ES-I3 (cell line): ENCODE measurements around the gene ZCCHC17.

ENCODE experiments used
- H3K36me3 ChIP-seq: 2 replicates; pipeline ENCODE4 v1.6.1; 2013; ENCODE audit warnings: mild to moderate bottlenecking, low read length, control low read depth, moderate library complexity; ENCODE audit not compliant: insufficient read depth
- H3K4me1 ChIP-seq: 2 replicates; pipeline ENCODE4 v1.6.1; 2013; ENCODE audit warnings: mild to moderate bottlenecking, control low read depth, low read length; ENCODE audit not compliant: insufficient read depth
- H3K9ac ChIP-seq: 2 replicates; pipeline ENCODE4 v1.6.1; 2013; ENCODE audit warnings: low read depth, mild to moderate bottlenecking, low read length, moderate library complexity
- H3K9me3 ChIP-seq: 2 replicates; pipeline ENCODE4 v1.6.1; 2013; ENCODE audit warnings: mild to moderate bottlenecking, low read length, moderate library complexity; ENCODE audit not compliant: control insufficient read depth, insufficient read depth

ZCCHC17 gene

DNA sequence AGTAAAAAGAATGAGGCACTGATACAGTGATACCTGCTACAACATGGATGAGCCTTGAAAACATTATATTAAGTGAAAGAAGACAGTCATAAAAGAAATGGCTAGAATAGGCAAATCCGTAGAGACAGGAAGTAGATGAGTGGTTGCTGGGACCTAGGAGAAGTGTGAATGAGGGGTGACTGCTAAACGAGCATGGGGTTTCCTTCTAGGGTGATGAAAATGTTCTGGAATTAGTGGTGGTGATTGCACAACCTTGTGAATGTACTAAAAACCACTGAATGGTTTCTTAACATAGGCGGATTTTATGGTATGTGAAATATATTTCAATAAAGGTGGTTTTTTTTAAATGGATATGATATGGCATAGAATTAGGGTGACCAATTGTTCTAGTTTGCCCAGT lies 103.6 kb downstream of the ZCCHC17 start:
- Histone ChIP-seq H3K9ac (no peak overlapping the region), H3K36me3 (no peaks in the 10 kb centered on the region), H3K4me1 (peaks cover 3% of the 10 kb centered on the region; the same call in 1 of the 2 replicates), H3K9me3 (no peaks in the 10 kb centered on the region)

DNA sequence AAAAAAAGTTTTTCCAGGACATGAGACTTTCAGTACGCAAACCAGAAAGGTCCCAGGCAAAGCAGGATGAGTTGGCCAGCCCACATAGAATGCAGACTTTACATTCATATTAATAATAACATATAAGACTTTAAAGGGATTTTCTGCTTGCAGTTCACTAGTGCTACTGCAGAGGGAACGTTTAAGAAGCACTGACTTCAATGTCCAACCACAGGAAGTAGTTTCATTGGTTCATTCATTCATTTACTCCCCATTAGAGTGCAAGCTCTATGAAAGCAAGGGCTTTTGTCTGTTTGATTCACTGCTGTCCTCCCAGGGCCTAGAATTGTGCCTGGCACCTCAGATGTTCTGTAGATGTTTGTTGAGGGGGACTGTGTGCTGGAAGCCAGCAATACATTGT lies 104.4 kb downstream of the ZCCHC17 start:
- Histone ChIP-seq H3K9ac (no peak overlapping the region), H3K36me3 (no peaks in the 10 kb centered on the region), H3K9me3 (no peaks in the 10 kb centered on the region), H3K4me1 (peaks cover 3% of the 10 kb centered on the region; the same call in 1 of the 2 replicates)

DNA sequence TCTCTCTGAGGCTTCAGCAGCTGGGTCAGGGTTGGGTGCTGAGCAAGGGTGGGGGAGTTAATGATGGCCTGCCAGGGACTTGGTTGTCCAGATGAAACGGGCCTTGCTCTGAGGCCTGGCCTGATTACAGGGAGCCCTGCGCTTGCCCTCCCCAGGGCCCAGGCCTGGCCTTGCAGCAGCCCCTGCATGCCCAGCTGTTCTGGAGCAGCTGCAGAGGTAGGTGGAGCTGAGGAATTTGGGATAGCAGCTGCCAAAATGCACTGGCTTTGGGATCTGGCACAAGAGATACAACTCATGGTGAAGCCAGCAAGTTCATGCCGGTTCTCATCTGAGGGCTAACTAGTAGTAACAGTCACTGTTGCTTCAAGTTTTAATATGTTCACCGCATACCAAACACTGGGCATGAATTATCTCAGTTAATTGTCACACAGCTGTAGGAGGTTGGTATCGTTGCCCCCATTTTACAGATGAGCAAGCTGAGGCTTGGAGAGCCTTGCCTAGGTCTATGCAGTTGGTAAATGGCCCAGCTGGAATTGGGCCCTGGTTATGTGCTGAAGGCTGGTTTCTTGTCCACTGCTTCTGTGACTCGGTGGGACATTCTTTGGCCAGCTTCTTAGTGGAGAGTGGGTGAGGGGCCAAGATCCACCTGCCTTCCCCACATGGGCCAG lies 108.9 kb downstream of the ZCCHC17 start:
- Histone ChIP-seq H3K4me1 (peaks cover 10% of the 10 kb centered on the region; the same call in 1 of the 2 replicates), H3K9me3 (no peaks in the 10 kb centered on the region), H3K9ac (no peak overlapping the region), H3K36me3 (no peaks in the 10 kb centered on the region)

DNA sequence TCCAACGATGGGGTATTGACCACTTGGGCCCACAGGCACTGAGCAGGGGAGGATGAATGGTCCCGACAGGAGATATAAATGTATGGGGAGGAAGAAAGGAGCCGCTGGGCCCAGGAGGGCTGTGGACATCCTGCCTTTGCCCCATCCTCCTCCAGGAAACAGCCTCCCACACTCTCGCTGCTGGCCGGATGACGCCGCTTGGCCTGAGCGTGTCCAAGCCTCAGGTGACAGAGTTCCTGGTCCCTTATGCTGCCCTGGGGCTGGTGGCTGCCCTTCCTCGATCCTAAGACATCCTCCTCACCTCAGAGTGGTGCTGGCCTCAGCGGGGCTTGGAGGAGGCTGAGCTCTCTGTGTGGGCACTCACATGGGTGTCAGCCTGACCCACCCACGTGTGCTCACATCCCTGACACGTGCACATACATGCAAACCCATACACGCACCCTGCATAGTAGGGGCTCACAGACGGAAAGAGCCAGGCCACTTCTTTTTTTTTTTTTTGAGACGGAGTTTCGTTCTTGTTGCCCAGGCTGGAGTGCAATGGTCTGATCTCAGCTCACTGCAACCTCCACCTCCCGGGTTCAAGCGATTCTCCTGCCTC lies 110.3 kb downstream of the ZCCHC17 start:
- Histone ChIP-seq H3K36me3 (no peaks in the 10 kb centered on the region), H3K9me3 (no peaks in the 10 kb centered on the region), H3K4me1 (peaks cover 10% of the 10 kb centered on the region; the same call in 1 of the 2 replicates), H3K9ac (no peak overlapping the region)

DNA sequence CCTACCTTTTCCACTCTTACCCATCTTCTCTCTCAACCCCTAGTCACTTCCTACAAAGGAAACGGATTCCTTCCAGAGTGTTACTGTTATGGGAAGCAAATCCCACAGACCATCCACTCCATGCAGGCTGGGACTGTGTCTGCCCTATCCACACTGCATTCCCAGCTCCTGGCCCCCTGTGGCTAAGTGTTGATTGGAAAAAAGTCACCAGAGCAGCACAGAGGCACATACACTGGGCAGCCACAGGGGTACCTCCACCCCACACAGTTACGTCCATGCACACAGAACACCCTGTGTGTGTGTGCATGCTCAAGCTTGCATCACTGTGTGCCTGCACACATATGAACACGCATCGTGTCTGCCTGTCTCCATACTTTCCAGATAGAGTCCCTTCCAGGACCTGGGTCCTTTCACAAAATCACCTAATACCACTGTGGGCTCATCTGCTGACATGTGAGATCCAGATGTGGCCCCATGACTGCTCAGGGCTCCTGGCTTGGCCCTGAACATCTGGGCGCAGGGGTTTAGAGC lies 112.0 kb downstream of the ZCCHC17 start:
- H3K36me3 ChIP-seq, result no peaks in the 10 kb centered on the region
- H3K9me3 ChIP-seq, result no peaks in the 10 kb centered on the region
- H3K9ac ChIP-seq, result no peak overlapping the region
- peaks cover 10% of the 10 kb centered on the region; the same call in 1 of the 2 replicates for H3K4me1 ChIP-seq

DNA sequence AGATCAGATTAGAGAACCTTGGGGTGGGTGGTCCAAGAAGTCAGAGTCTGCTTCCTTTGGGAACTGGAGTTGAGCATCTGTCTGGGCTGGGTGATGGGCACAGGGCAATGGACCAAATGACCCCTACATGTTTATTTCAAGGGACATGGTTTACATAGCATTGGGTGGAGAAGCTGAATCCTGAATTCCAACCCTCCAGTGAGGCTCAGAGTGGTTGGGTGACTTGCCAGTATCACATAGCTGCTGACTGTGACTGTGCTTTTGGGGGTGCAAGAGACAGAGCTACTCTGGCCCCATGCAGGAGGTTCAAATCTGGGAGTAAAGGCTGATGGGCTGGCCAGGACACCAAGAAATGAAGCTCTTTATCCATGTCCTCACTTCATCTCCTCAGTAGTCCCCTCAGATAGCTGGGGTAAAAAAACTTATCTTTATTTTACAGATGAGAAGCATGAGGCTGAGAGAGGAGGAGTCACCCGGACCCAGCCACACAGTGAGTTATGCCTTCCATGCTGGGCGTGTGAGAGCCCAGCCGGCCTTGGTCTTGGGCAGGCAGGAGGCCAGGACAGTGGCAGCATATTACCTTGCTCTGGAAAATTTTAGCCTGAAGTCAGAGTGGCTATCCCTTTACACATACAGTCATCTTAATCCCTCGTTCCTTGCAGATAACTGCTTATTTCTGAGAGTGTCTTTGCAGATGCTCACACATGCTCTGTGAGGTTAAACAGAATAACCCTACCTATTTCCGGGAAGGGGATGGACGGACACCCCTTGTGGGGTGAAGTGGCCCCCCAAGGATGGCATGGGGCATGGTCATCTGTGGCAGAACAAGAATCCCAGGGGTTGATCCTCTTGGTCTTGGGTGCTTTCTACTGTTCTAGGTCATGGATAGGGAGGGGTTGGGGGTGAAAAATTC lies 113.4 kb downstream of the ZCCHC17 start:
- Histone ChIP-seq H3K4me1 (peaks cover 16% of the 10 kb centered on the region), H3K9ac (no peak overlapping the region), H3K9me3 (no peaks in the 10 kb centered on the region), H3K36me3 (no peaks in the 10 kb centered on the region; the same call in 1 of the 2 replicates)

DNA sequence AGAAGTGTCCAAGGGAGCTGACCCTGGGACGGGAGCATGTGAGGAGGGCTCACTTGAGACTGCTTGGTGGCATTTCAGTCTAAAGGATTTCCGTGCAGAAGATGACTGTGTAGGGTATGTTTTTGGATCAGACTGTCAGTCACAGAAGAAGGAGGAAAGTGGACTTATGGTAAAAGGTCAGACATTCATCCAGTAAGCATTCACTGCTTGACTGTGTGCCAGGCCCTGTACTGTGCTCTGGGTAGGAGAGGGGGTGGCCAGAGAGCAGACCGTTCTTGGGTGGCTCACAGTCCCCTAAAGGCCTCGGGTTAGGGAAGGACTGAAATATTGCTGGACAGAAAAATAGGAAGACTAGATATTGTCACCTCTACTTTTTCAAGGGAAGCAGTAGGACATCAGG lies 114.0 kb downstream of the ZCCHC17 start:
- peaks cover 16% of the 10 kb centered on the region for H3K4me1 ChIP-seq
- H3K9me3 ChIP-seq, result no peaks in the 10 kb centered on the region
- no peak overlapping the region for H3K9ac ChIP-seq
- H3K36me3 ChIP-seq, result no peaks in the 10 kb centered on the region; the same call in 1 of the 2 replicates

DNA sequence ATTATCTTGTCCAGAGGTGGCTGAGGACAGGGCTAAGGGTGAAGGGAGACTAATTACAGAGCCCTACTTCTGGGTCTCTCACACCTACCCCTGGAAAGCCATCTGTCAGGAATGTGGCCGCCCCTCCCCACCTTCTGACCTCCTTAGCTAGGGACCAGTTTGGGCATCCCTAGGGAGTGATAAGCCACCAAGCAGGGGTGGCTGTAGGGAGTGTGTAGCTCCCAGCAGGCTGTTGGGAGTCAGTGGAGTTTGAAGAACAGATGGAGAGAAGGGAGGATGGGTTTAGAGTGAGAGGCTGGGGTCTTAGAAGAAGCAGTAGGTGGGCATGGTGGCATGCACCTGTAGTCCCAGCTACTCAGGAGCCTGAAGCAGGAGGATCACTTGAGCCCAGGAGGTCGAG lies 115.4 kb downstream of the ZCCHC17 start:
- H3K36me3 ChIP-seq, result no peaks in the 10 kb centered on the region; the same call in 1 of the 2 replicates
- peaks cover 20% of the 10 kb centered on the region for H3K4me1 ChIP-seq
- H3K9me3 ChIP-seq, result no peaks in the 10 kb centered on the region
- H3K9ac ChIP-seq, result no peak overlapping the region

DNA sequence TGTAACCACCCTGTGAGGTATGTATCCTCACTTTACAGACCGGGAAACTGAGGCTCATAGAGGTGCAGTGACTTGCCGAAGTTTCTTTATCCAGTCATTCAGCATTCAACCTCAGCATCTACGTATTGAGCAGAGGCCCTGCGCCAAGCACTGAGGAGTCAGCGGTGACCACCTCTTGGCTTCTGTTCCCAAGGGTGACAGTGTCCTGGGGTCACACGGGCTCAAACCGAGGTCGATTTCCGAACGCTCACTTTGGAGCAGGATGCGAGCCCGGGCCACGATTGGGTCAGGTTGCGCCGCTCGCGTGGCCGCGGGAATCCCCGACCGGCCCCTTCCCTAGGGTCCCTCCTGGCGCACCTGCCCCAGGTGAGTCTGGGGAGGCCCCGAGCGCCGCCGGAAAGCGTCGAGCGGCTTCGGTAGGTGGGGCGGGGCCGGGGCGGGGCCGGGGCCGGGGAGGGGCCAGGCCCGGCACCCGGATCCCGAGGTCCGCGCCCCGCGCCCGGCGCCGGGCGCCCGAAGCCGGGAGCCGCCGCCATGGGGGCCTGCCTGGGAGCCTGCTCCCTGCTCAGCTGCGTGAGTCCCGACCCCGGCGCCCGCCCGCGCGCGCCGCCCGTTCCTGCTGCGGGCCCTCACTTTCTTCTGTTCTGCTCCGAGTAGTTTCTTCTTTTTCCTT lies 116.0 kb downstream of the ZCCHC17 start, which contains the start of gene SERINC2:
Gene SERINC2 (plus strand): TSS at position 482 of the 673 bp plus-strand sequence. CDS start 53 bp downstream, at position 535.
- Histone ChIP-seq H3K9ac (peak within 1 kb of the TSS; percentile 87), H3K4me1 (peaks cover 21% of the 10 kb centered on the region), H3K9me3 (no peaks in the 10 kb centered on the region), H3K36me3 (no peaks in the 10 kb centered on the region; the same call in 1 of the 2 replicates)

DNA sequence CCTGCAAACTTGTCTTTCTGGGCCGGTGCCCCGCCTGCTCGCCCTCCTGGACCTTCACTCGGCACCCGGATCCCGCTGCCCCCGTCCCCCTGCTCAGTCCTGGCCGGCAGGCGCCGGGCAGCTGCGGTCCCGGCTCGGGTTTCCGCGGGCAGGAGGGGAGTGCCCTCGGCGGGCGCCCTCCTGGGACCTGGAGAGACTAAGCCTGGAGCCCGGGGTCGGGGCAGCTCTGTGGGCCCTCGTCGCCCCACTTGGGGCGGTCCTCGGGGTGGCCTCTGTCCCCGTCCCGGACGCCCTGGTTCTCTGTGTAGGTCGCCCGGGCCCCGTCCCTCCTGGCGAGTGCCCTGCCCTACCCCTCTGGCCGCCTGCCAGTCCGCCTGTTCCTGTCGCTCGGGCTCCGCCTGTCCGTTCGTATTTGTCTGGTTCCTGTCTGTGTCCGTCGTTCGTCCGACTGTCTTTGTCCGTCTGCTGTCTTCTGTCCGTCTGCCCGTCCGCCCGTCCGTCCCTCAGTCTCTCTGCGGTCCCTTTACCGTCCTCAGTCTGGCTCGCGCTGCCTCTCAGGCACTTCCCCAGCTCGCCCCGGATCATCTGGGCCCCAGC lies 116.7 kb downstream of the ZCCHC17 start:
- Histone ChIP-seq H3K9me3 (no peaks in the 10 kb centered on the region), H3K36me3 (no peaks in the 10 kb centered on the region; the same call in 1 of the 2 replicates), H3K9ac (peak overlapping the region; percentile 87), H3K4me1 (peaks cover 21% of the 10 kb centered on the region)
